HG03135 (cell line): Measurements from ENCODE around the gene SH3BP5.
A peak's percentile ranks its signal among the peaks of the same experiment; 100 is the strongest.

ENCODE experiments used
- ATAC-seq: cut with Tn5 transposase; IDR thresholded peaks from one replicate; pipeline ENCODE4 v1.9.1; 2021; ENCODE audit warnings: mild to moderate bottlenecking, moderate library complexity; ENCODE audit not compliant: unreplicated experiment

SH3BP5 gene

GRCh38 chr3:15300323-15301078, 31.9 kb downstream of the SH3BP5 start:
- ATAC-seq, result no peak

GRCh38 chr3:15299036-15299435, 33.4 kb downstream of the SH3BP5 start:
- ATAC-seq, result no peak

- no peak for ATAC-seq
These were observed 33.9 kb downstream of the SH3BP5 start for GRCh38 chr3:15298504-15298903.

GRCh38 chr3:15297608-15298350, 34.6 kb downstream of the SH3BP5 start:
- no peak for ATAC-seq

GRCh38 chr3:15295506-15295905, 36.9 kb downstream of the SH3BP5 start:
- no peak for ATAC-seq

- no peak for ATAC-seq
These were observed 37.5 kb downstream of the SH3BP5 start for GRCh38 chr3:15294929-15295328.

- no peak for ATAC-seq
These were observed 39.4 kb downstream of the SH3BP5 start for GRCh38 chr3:15292765-15293522.

GRCh38 chr3:15291589-15292541, 40.5 kb downstream of the SH3BP5 start:
- peak; percentile 86 for ATAC-seq

GRCh38 chr3:15290736-15291135, 41.6 kb downstream of the SH3BP5 start:
- no peak for ATAC-seq

GRCh38 chr3:15289661-15290060, 42.7 kb downstream of the SH3BP5 start:
- no peak for ATAC-seq

- ATAC-seq, result no peak
These were observed 43.9 kb downstream of the SH3BP5 start for GRCh38 chr3:15288331-15289035.

- no peak for ATAC-seq
These were observed 44.6 kb downstream of the SH3BP5 start for GRCh38 chr3:15287565-15288330.

GRCh38 chr3:15286022-15286421, 46.4 kb downstream of the SH3BP5 start:
- ATAC-seq, result no peak

- no peak for ATAC-seq
These were observed 48.1 kb downstream of the SH3BP5 start for GRCh38 chr3:15284121-15284889.

GRCh38 chr3:15283702-15284101, 48.7 kb downstream of the SH3BP5 start:
- ATAC-seq, result no peak

GRCh38 chr3:15281817-15282216, 50.6 kb downstream of the SH3BP5 start:
- no peak for ATAC-seq

GRCh38 chr3:15280853-15281532, 51.4 kb downstream of the SH3BP5 start:
- no peak for ATAC-seq
